Stimulated activated CD4-positive, alpha-beta T cell treated with anti-CD3 and anti-CD28 coated beads, Interleukin-2, amount 100 ng/mL, for 4 hours (primary cell): ENCODE data around the gene NACAD.

Experiments
- DNase-seq: peaks from one replicate; pipeline ENCODE4 v3.0.0-alpha.2; 2020; ENCODE audit warnings: low read depth

The NACAD gene

DNA sequence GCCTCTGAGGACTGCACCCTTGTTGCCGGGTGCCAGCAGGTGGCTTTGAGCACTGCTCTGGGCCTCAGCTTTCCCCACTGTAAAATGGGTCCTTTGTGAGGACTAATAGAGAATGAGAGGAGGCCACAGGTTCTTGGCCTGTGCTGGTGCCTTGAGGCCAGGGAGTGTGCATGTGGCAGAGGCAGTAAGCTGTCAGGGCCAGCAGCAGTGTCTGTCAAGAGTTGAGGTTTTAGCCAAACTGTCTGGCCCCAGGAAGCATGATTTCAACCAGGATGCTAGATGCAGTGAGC, 13.5 kb downstream of the NACAD start:
- no peak for DNase-seq

DNA sequence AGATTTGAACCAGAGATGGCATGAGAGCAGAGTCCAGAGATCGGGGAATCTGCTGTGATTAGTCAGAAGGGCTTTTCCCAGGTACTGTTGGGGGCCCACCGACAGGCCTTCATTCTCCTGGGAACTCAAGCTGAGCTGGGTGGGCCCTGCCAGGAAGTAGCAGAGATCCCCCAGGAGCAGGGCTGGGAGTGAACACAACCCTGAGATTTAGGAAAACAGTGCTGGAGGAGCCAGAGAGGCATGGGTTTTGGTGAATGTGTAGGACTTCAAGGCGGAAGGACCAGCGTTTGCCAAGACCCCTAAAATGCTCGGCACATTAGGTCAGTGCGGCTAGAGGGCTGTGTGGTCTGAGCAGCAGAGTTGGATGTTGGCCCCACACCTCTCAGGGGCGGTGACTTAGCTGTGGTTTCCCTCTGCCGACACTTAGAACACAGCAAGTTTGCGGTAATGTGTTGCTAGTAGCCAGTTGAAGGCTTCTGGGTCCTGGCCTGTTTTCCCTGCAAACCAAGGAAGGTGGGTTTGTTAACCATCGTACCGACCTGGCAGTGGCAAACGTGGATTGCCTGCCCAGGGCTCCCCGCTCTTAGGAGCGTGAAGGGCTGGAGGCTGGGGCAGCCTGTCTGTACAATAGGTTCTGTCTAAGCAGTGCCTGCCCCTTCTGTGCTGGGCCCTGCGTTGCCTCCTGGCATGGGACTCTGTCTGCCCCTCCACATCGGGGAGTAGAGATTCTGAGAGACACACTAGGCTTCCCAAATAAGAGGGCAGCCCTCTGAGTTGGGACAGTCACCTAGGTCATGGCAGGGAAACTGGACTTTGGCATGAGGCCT, 14.0 kb downstream of the NACAD start:
- no peak for DNase-seq

DNA sequence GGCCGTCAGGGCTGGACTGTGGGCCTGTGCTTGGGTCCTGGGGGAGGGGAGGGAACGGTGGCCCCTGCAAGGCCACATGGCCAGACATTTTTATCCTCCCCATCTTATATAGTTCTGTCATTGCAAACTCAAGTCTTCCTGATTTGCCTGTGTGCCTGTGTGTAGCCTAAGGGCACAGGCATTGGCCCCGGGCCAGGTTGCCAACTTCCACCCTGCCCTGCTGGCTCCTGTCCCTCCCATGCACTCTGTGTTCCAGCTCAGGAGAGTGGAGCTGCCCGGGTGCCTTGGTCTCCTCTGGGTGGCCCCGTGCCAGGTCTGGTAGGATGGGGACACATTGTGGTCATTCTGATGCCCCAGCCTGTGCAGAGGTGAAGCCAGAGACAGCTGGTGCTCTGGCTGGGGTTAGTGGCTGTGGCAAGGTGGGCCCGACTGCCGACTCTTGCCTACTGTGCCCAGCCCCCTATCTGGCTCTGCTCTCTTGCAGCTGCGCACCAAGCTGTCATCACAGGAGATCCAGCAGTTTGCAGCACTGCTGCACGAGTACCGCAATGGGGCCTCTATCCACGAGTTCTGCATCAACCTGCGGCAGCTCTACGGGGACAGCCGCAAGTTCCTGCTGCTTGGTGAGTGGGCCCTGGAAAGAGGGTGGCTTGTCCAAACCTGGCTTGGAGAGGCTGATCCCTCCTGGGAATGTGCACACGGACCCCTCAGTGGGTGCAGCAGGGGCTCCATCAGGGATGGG, 14.8 kb downstream of the NACAD start:
- DNase-seq, result no peak

DNA sequence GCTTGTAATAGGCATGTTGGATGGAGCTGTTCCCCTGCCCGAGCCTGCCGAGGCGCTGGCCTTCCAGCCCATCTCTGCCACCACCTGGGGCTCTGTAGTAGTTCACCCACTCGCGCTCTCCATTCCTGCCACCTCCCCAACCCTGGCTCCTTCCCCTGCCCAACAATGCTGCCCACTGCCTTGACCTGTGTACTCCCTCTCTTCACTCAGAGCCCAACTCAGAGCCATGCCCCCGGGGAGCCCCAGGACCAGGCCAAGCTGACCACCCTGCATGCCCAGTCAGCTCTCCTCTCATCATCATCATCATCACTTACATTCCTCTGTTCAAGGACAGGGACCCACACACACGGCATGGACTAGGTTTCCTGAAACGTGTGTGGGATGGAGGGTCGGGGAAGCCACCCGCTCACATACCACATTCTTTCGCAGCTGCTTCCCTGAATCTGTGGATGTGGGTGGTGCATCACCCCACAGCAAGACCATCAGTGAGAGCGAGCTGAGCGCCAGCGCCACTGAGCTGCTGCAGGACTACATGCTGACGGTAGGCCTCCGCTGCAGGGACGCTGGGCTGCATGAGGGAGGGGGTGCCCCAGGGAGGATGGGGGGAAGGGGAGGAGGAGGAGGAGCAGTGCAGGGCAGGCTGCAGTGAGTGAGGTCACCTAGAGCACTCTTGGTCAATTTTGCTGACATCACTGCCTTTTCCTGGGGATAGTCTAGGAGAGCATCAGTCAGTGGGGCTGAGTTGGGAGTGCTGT, 15.6 kb downstream of the NACAD start:
- no peak for DNase-seq

DNA sequence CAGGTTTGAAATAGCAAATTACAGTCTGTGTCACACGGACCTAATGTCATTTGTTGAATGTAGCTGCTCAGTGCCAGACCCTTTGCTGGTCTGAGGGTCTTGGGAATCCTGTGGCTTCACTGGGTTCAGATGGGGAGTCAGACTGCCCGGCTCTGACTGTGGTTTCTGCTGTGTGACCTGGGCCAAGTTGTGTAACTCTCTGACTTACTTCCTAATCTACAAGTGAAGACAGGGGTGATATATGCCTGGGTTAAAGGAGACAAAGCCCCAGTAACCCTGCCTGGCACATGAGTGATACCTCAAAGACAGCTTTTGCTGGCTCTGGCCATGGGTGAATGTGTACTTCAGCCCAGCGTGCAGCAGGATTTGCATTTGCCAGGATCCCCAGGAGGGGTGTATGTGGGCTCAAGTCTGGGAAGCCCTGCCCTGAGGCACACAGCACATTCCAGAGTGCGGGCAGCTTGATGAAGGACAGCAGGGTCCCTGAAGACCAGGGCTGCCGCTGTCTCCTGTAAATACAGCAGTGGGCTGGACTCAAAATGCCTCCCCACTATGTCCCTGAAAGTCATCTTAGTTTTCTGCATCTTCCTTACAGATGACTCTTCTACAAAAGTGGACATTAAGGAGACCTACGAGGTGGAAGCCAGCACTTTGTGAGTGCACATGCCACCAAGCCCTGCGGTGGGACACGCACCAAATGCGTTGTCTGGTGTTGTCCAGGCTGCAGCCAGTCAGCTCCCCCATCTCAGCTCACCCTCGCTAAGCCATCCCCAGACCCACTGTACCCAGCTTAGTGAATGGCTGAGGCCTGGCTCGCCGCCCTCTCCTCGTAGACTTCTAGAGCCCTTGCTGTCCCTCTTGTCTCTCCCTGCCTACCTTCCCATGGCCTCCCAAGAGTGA, 16.4 kb downstream of the NACAD start:
- no peak for DNase-seq

DNA sequence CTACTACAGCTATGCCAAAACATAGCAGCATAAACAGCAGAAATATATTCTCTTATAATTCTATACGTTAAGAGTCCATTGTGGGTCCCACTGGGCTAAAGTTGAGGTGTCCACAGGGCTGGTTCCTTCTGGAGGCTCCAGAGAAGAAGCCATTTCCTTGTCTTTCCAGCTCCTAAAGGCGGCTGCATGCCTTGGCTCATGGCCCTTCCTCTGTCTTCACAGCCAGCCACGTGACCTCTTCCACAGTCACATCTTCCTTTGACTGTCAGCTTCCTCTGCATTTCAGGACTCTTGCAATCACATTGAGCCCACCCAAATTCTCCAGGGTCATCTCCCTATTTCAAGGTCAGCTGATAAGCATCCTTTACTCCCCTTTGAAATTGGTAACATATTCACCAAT, 17.2 kb downstream of the NACAD start:
- no peak for DNase-seq

DNA sequence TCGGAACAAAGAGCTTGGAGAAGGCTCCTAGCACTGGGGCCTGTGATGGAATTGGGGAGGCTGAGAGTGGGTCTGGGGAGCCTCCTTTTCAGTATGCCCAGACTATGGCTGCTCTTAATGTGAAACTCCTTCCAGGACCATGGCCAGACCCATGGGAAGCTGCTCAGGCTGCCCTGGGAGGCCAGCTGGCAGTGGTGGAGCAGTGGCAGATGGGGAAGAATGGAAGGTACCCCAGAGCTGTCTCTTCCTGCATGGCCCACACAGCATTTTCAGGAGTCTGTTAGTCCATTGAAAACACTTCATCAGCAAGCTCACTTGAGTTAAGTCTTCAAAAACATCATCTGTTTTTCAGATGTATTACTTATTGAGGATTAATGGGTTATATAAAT, 18.5 kb downstream of the NACAD start:
- DNase-seq, result no peak

DNA sequence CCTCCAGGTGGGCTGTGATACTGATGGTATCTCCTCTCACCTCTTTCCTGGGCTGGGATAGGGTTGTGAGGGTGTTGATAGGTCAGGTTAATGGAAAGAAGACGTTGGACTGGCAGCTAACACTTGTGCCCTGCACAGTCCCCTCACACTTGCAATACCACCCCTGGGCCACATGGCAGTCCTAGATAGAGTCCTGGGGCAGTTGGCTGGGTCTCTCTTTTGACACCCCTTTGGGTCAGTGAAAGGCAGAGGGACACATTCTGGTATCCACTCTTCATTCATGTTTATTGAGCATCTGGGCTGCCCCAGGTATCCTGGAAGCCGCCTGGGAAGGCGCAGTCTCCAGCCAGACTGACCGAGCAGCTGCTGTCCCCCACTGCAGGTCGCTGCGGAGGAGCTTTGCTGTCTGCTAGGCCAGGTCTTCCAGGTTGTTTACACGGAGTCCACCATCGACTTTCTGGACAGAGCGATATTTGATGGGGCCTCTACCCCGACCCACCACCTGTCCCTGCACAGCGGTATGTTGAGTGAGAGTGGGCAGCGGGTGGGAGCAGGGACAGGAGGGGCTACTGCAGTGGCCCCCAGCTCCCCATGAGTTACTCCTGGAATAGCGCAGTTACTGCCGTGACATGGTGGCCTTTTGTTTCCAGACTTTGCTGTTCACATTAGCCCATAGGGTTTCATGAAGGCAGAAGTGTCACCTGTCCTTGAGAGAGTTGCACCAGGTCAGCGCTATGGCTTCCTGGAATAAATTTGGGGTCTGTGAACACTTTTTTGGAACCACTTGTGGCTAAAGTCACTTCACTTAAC, 19.1 kb downstream of the NACAD start:
- DNase-seq, result no peak

DNA sequence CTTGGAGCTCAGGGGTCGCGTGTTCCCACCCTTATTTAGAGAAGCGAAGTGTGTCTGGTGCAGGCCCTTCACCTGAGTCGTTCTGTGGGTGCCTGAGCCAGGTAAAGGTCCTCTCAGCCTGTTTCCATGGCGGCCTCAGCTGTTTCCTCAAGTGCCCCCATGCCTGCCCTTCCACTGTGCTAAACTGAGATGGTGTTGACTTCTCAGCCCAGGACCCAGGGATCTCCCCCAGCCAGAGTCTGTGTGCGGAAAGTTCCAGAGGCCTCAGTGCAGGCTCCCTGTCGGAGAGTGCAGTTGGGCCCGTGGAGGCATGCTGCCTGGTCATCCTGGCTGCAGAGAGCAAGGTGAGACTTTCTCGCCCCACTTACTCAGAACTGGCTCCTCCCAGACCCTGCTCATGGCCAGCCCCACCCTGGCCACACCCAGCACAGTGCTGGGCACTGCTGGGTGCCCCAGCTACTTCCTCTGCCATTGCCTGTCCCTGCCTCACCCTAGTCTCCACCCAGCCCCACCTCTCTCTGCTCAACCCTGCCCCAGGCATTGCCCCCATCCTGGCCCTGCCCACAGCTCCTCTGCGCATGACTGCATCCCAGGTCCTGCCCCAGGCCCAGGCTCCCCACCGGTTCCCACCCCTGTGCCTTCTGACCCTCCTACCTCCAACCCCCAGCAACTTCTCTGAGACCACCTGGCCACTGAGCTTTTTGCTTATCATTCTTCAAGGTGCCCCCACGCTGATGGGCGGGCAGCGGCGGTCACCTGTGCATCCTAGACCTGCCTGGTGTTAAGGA, 20.3 kb downstream of the NACAD start:
- DNase-seq, result no peak

DNA sequence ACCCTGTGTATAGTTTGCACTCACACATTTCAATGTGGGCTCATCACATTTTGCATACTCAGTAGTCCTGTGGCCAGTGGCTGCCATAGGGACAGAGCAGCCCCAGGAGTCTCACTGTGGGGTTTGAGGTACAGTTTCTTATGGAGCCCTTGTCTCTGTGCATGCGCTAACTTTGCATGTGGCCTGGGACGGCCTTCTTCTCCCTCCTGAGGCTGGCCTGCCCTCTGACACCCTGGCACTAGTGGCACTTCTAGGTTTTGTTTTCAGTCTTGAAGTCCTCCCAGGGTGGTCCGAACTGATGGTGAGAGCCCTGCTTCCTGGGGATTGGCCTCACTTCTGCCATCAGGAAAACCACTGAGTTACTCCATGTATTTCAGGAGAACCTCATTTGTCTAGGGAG, 21.2 kb downstream of the NACAD start:
- DNase-seq, result no peak

DNA sequence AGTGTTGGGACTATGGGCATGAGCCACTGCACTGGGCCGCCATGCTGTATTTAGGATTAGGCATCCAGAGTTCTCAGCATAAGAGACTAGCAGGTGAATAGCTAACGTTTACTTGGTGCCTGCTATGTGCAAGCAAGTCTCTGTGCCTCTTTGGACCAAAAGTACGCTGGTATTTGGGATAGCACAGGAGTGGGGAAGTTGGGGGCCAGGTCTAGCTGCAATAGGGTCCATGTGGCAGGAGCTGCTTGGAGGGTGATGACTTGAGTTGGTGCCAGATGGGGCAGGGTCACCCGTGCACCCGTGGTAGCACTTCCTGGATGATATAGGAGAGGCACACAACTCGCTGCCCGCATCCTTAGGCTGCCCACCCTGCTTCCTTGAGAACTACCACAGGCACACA, 22.4 kb downstream of the NACAD start:
- DNase-seq, result no peak

DNA sequence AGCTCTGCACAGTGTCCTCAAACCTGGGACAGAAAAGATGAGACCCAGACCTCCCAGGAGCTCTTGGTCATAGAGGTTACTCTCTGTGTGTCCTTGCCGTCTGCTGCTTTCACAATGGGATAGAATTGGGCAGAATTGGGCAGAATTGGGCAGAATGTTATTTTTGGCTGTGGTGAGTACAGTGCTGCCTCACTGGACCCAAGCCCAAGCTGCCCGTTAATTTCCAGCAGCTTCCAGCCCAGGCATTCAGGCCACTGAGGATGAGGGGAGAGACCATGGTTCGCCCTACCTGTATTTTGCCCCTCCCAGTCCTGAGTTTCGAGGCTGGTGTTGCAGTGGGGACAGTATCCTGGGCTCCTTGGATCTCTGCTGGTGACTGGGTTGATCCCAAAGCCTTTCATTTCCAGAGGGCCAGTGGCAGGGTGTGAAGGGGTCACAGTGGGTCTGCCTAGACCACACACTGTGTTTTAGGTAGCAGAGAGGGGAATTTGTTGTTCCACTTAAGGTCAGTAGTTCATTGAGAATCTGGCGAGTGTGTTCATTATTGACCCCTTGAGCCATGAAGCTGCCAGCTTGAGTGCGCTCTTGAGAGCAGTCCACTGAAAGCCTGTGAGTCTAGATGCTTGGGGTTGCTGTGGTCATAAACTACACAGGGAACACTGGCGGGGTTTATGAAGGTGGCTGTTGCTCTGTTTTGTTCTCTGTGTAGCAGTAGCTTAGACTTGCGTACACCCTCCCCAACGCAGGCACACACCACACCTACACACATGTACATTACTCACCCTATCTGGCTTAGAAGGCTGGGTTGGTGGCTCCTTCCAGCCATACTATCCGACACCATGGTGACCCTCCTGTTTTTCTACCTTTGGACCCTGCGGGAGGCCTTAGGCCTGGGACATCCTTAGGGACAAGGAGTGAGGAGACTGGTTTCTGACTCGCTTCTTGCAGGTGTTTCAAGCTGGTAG, 23.5 kb downstream of the NACAD start:
- DNase-seq, result no peak

DNA sequence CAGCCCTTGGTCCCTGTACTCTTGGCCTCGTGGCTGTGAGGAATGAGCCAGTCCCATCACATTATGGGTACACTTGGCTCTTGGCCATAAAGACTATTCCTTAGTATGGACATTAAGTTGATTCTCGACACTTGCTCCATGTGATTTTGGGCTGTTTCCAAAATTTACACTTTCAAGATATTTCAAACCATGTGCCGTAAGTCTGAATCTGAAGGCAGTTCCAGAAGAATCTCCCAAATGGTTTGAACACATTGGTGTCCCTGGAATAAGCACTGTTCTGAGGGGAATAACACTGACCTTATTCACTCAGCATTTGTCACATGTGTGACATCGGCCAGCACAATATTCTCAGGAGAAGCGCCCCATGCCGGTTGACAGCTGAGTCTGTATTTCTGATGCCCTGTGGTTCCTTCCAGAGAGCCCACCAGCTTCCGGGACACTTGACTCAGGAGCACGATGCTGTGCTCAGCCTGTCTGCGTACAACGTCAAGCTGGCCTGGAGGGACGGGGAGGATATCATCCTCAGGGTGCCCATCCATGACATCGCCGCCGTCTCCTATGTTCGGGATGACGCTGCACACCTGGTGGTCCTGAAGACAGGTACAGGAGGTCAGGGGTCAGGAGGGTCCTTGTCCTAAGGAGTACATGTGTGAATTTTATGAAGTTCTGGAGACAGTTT, 24.6 kb downstream of the NACAD start:
- no peak for DNase-seq

DNA sequence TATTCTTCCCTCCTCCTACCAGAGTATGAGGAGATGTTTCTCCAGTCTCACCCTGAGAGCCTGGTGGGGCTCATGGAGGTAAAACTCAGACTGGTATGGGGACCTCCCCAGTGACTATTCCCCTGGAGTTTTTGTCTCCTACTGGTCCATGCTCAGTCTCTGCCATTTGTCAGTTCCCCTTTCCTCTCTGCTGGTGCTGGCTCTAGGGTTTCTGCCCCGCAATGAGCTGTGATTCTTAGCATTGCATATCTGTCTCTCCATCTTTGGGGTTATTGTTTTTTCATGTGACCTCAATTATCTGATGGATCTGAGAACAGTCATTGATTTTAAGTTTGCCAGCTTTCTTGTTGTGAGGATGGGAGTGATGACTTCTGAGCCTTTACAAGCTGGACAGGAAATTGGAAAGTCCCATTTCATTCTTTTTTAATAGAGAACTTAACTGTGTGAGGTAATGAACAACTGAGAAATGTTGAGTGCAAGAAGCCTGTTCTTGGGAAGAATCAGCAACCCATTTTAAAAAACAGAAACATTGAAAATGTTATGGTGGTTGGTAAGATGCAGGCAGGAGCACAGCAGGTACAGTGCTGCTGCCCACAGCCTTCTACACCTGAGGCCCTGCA, 26.9 kb downstream of the NACAD start:
- DNase-seq, result no peak

DNA sequence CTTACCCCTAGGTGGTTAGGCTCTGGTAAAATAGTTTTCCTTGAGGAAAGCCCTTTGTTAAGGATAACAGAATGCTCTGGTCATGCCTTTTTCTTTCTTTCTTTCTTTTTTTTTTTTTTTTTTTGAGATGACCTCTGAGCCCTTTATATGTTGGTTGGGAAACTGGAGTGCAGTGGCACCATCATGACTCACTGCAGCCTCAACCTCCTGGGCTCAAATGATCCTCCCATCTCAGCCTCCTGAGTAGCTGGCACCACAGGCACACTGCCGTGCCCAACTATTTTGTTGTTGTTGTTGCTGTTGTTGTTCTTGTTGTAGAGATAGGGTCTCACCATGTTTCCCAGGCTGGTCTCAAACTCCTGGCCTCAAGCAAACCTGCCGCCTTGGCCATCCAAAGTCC, 27.4 kb downstream of the NACAD start:
- DNase-seq, result no peak

DNA sequence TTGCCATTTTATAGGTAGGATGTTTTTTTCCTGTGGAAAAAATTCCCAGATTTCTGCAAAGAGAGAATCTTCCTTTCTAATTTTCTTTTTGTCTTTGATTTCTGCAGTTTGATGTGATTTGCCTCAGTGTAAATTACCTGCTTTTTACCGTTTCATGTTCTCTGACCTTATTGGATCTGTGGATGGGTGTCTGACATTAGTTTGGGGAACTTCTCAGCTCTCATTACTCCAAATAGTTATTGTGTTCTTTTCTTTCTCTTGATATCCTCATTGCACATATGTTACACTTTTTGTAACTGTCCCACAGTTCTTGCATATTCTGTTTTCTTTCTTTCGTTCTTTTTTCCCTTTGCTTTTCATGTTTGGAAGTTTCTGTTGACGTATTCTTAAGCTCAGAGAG, 28.5 kb downstream of the NACAD start:
- no peak for DNase-seq

DNA sequence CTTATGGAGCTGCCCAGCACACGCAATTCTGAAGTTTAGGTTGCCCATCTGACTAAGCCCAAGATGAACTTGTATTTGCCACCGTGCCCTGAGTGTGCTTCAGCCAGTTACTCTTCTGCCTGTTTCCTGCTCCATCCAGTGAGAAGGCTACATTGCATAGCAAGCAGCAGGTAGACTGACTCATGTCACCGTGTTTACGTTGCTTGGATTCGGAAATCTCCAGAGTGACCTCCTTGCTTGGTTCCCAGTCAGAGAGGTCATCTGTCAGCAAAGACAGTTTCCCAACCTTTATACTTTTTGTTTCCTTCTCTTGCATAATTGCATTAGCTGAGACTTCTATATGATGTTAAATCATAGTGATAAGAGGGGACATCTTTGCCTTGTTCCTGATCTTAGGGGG, 30.9 kb downstream of the NACAD start:
- DNase-seq, result no peak

DNA sequence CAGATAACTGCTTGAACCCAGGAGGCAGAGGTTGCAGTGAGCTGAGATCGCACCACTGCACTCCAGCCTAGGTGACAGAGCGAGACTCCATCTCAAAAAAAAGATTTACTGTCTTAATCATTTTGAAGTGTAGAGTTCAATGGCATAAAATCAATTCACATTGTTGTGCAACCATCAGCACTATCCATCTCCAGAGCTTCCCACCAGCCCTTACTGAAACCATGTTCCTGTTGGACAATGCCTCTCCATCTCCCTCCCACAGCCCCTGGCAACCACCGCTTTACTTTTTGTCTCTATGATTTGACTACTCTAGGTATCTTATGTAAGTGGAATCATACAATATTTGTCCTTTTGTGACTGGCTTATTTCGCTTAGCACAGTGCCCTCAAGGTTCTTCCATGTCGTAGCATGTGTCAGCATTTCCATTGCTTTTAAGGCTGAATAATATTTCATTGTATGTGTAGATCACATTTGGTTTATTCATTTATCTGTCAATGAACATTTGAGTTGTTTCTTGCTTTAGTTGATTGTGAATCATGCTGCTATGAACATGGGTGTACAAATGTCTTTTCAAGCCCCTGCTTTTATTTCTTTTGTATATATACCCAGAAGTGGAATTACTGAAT, 33.1 kb downstream of the NACAD start:
- DNase-seq, result no peak
